Osteoblast (primary cell): Measurements from ENCODE around the gene NAA60. TPM values are rescaled to one million over a fixed set of nuclear protein-coding genes. Genes with fewer than 3 reads are reported as not detected.

Experiments
- DNase-seq: peaks from one replicate; pipeline ENCODE4 v3.0.0; 2011; ENCODE audit warnings: low spot score, mixed read lengths; ENCODE audit not compliant: insufficient read length; ENCODE audit errors: missing footprints
- H2AFZ ChIP-seq: 2 replicates; pipeline ENCODE4 v1.6.0; 2011; ENCODE audit warnings: mild to moderate bottlenecking, low read length
- H3K27ac ChIP-seq: 2 replicates; pipeline ENCODE4 v1.5.1; 2011; ENCODE audit warnings: mild to moderate bottlenecking, low read depth, low read length, moderate library complexity
- H3K27me3 ChIP-seq: 2 replicates; pipeline ENCODE4 v1.6.0; 2012; ENCODE audit warnings: mild to moderate bottlenecking, control low read depth, inconsistent platforms, low read length, moderate library complexity; ENCODE audit not compliant: insufficient read depth
- H3K36me3 ChIP-seq: 2 replicates; pipeline ENCODE4 v1.5.1; 2011; ENCODE audit warnings: mild to moderate bottlenecking, low read length, control low read depth, moderate library complexity; ENCODE audit not compliant: insufficient read depth
- H3K4me1 ChIP-seq: 2 replicates; pipeline ENCODE4 v1.5.1; 2011; ENCODE audit warnings: mild to moderate bottlenecking, low read length, control low read depth, moderate library complexity; ENCODE audit not compliant: insufficient read depth
- H3K4me2 ChIP-seq: 2 replicates; pipeline ENCODE4 v1.6.0; 2011; ENCODE audit warnings: mild to moderate bottlenecking, low read length; ENCODE audit not compliant: insufficient read depth
- H3K4me3 ChIP-seq: fragments of 200-600 bp; sonication (generic); 3 replicates; pipeline ENCODE4 v1.5.1; 2012; ENCODE audit warnings: mild to moderate bottlenecking, low read length, inconsistent platforms; ENCODE audit not compliant: insufficient read depth
- H3K79me2 ChIP-seq: 2 replicates; pipeline ENCODE4 v1.6.0; 2012; ENCODE audit warnings: mild to moderate bottlenecking, low read length, control low read depth, inconsistent platforms; ENCODE audit not compliant: insufficient read depth
- H3K9me3 ChIP-seq: 2 replicates; pipeline ENCODE4 v1.5.1; 2011; ENCODE audit warnings: low read depth, low read length, control low read depth
- H4K20me1 ChIP-seq: 2 replicates; pipeline ENCODE4 v1.6.0; 2012; ENCODE audit warnings: mild to moderate bottlenecking, low read length, control low read depth; ENCODE audit not compliant: insufficient read depth
- total RNA-seq: library from RNA; depleted of rRNA; stranded (reverse); fragments of >200 nt; gene quantifications from 2 replicates; pipeline ENCODE4 v1.2.3, GENCODE V29; 2012
- TF ChIP-seq, protein P1 (sequence below): IDR thresholded peaks from 2 replicates; pipeline ENCODE4 v1.5.1; 2011; ENCODE audit warnings: mild to moderate bottlenecking, low read depth, low read length, moderate library complexity; ENCODE audit errors: extremely low read depth

Gene NAA60
- total RNA-seq, 1 donor, result 27.5 TPM

DNA sequence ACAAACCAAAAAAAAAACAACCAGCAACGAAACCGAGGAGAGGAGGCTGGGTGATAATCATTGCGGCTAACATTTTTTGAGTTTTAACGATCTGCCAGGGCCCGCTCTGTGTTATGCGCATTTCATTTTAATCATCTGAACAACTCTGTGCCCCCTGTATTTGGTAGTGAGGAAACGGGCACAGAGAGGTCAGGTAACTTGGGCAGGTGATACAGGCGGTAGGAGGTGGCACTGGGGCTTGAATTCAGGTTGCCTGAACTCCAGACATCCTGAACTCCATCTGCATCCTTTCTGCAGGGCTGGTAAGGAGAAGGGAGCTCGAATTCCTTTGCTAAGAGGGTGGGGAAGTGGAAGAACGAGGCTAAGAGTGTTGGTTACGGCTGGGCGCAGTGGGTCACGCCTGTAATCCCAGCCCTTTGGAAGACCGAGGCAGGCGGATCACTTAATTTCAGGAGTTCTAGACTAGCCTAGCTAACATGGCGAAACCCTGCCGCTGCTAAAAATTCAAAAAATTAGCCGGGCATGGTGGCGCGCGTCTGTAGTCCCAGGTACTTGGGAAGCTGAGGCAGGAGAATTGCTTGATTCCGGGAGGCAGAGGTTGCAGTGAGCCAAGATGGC lies 58.4 kb downstream of the NAA60 start:
- peaks cover 6% of the 10 kb centered on the region for H3K4me1 ChIP-seq
- no peaks in the 10 kb centered on the region for H3K9me3 ChIP-seq
- DNase-seq, result no peak

GRCh38 chr16:3503523-3503922 lies 60.0 kb downstream of the NAA60 start:
- Histone ChIP-seq H3K4me2 (no peak overlapping the region), H3K27ac (no peak overlapping the region), H3K36me3 (peaks cover 25% of the 10 kb centered on the region), H3K79me2 (peaks cover 18% of the 10 kb centered on the region), H2AFZ (no peak overlapping the region), H4K20me1 (peaks cover 2% of the 10 kb centered on the region), H3K27me3 (no peaks in the 10 kb centered on the region), H3K9me3 (no peaks in the 10 kb centered on the region), H3K4me1 (peaks cover 6% of the 10 kb centered on the region), H3K4me3 (no peak overlapping the region)
- TF ChIP-seq, protein P1, sequence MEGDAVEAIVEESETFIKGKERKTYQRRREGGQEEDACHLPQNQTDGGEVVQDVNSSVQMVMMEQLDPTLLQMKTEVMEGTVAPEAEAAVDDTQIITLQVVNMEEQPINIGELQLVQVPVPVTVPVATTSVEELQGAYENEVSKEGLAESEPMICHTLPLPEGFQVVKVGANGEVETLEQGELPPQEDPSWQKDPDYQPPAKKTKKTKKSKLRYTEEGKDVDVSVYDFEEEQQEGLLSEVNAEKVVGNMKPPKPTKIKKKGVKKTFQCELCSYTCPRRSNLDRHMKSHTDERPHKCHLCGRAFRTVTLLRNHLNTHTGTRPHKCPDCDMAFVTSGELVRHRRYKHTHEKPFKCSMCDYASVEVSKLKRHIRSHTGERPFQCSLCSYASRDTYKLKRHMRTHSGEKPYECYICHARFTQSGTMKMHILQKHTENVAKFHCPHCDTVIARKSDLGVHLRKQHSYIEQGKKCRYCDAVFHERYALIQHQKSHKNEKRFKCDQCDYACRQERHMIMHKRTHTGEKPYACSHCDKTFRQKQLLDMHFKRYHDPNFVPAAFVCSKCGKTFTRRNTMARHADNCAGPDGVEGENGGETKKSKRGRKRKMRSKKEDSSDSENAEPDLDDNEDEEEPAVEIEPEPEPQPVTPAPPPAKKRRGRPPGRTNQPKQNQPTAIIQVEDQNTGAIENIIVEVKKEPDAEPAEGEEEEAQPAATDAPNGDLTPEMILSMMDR, result no peak
- no peak for DNase-seq

More for the DNA sequence above, 58.4 kb downstream of the NAA60 start:
- H3K27me3 ChIP-seq, result no peaks in the 10 kb centered on the region
- peak overlapping the region; percentile 87 for H3K27ac ChIP-seq
- TF ChIP-seq, protein P1, result no peak
- H3K4me3 ChIP-seq, result peak overlapping the region; percentile 97
- peaks cover 10% of the 10 kb centered on the region for H3K36me3 ChIP-seq
- peaks cover 18% of the 10 kb centered on the region for H3K79me2 ChIP-seq
- H4K20me1 ChIP-seq, result peaks cover 2% of the 10 kb centered on the region
- H2AFZ ChIP-seq, result peak overlapping the region; percentile 94
- H3K4me2 ChIP-seq, result peak overlapping the region; percentile 95

- peaks cover 1% of the 10 kb centered on the region for H3K79me2 ChIP-seq
- H3K27me3 ChIP-seq, result no peaks in the 10 kb centered on the region
- TF ChIP-seq, protein P1, result no peak
- H3K4me2 ChIP-seq, result no peak overlapping the region
- H3K4me3 ChIP-seq, result no peak overlapping the region
- peaks cover 4% of the 10 kb centered on the region for H4K20me1 ChIP-seq
- no peak overlapping the region for H2AFZ ChIP-seq
- peaks cover 59% of the 10 kb centered on the region for H3K36me3 ChIP-seq
- no peaks in the 10 kb centered on the region for H3K4me1 ChIP-seq
- H3K27ac ChIP-seq, result no peak overlapping the region
- H3K9me3 ChIP-seq, result no peaks in the 10 kb centered on the region
- no peak for DNase-seq
Measured at GRCh38 chr16:3508736-3509135, 65.3 kb downstream of the NAA60 start.

- H4K20me1 ChIP-seq, result peaks cover 4% of the 10 kb centered on the region
- H2AFZ ChIP-seq, result no peak overlapping the region
- DNase-seq, result no peak
- H3K36me3 ChIP-seq, result peaks cover 65% of the 10 kb centered on the region
- no peak overlapping the region for H3K27ac ChIP-seq
- H3K4me1 ChIP-seq, result peaks cover 6% of the 10 kb centered on the region
- H3K79me2 ChIP-seq, result no peaks in the 10 kb centered on the region
- H3K9me3 ChIP-seq, result no peaks in the 10 kb centered on the region
- no peaks in the 10 kb centered on the region for H3K27me3 ChIP-seq
- TF ChIP-seq, protein P1, result no peak
- H3K4me2 ChIP-seq, result no peak overlapping the region
- H3K4me3 ChIP-seq, result no peak overlapping the region
Measured at GRCh38 chr16:3509470-3509928, 66.0 kb downstream of the NAA60 start.
